Fibroblast of pulmonary artery (primary cell): Measurements from ENCODE around the gene MDGA2.

ENCODE experiments used
- DNase-seq: peaks from one replicate; pipeline ENCODE4 v3.0.0-alpha.2; 2010; ENCODE audit warnings: low read depth
- H3K4me3 ChIP-seq: replicated peaks from 2 replicates; pipeline ENCODE4 v1.5.1; 2011; ENCODE audit warnings: low read depth, mild to moderate bottlenecking, control low read depth, low read length, moderate library complexity
- TF ChIP-seq, protein P1 (sequence below): IDR thresholded peaks from 2 replicates; pipeline ENCODE4 v1.5.1; 2011; ENCODE audit warnings: mild to moderate bottlenecking, control low read depth, low read length, inconsistent platforms; ENCODE audit errors: missing control alignments

The MDGA2 gene

DNA sequence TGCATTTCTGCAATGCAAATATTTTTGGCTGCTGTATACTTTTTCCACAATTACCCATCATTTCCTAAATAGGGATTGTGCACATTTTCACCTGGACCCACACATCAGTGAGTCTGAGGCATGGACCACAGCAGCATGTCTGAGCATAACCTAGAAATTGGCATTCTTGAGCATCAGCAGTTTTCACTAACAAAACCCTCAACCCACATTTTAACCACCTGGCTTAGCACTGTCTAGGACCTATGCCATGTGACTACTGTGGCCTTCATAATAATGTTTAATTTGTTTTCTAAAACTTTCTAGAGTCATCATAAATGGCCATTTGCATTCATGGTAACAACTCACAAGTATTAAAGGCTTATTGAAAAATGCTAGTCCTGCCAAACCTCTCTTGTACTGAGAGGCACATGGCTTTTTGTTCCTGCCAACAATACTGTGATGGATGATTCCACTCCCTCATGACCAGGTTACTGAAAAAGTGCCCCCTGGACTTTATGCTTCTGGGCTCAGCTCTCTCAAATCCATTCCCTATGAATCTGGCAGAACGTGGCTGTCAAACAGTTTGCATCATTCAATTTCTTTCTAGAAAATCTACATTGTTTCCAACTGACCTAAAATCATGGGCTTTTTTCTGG, 240.0 kb downstream of the MDGA2 start:
- no peak overlapping the region for H3K4me3 ChIP-seq
- TF ChIP-seq, protein P1, sequence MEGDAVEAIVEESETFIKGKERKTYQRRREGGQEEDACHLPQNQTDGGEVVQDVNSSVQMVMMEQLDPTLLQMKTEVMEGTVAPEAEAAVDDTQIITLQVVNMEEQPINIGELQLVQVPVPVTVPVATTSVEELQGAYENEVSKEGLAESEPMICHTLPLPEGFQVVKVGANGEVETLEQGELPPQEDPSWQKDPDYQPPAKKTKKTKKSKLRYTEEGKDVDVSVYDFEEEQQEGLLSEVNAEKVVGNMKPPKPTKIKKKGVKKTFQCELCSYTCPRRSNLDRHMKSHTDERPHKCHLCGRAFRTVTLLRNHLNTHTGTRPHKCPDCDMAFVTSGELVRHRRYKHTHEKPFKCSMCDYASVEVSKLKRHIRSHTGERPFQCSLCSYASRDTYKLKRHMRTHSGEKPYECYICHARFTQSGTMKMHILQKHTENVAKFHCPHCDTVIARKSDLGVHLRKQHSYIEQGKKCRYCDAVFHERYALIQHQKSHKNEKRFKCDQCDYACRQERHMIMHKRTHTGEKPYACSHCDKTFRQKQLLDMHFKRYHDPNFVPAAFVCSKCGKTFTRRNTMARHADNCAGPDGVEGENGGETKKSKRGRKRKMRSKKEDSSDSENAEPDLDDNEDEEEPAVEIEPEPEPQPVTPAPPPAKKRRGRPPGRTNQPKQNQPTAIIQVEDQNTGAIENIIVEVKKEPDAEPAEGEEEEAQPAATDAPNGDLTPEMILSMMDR = no peak
- no peak for DNase-seq

DNA sequence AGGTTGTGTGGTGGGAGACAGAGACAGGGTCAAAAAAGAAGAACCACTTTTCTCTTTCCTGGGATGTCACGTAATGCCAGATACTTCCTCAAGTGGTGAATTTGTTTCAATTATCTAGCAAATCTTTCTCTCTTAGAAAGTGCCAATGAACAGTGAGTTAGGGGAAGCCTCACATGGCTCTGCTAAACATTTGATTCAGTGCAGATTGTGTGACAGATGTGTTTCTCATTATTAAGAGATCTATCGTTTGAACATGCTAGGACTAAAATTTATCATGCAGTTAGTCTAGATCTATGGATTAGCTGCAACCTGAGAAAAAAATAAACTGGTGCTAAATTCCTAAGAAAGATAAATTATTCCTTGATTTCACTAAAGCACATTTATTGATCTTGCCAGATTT, 247.8 kb downstream of the MDGA2 start:
- DNase-seq = no peak
- no peak overlapping the region for H3K4me3 ChIP-seq
- TF ChIP-seq, protein P1 = no peak

DNA sequence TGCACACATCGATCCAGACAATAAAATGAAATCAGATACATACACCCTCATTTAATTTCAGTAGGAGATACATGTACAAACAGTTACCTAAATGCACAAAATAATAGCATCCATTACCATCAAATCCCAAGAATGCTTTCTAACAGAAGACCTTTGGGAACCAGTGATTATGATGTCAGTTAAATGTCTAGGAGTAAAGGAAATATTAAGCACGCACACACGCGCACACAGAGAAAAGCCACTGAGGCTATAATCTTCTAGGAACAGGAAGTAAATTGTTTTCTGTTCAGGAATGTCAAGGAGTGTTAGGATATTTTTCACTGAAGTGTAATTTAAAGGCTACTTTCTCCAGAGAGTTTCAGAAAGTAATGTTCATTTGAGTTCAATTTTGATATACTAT, 250.1 kb downstream of the MDGA2 start:
- DNase-seq = no peak
- TF ChIP-seq, protein P1 = no peak
- no peak overlapping the region for H3K4me3 ChIP-seq

GRCh38 chr14:47422191-47422590, 253.2 kb downstream of the MDGA2 start:
- TF ChIP-seq, protein P1 = no peak
- no peak overlapping the region for H3K4me3 ChIP-seq
- no peak for DNase-seq

- no peak overlapping the region for H3K4me3 ChIP-seq
- TF ChIP-seq, protein P1 = no peak
- DNase-seq = no peak
Measured at GRCh38 chr14:47411523-47411922, 263.9 kb downstream of the MDGA2 start.

DNA sequence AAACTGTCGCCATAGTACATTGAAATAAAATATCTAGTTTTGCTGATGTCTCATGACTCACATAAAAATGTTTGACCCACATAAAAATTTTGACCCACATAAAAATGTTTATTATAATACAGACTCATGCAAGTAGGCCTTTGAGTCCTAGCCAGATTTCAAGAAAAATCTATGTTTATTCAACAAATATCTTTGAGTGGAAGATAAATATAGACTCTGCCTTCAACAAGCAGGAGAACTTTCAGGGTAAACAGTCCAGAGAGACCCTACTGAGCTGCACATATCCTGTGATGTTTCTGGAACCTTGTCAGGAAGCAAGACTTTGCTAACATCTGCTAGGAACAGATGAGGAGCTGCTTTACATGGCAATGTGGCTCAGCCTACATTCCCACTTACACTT, 283.1 kb downstream of the MDGA2 start:
- peak; percentile 0 for DNase-seq
- TF ChIP-seq, protein P1 = no peak
- H3K4me3 ChIP-seq = no peak overlapping the region

DNA sequence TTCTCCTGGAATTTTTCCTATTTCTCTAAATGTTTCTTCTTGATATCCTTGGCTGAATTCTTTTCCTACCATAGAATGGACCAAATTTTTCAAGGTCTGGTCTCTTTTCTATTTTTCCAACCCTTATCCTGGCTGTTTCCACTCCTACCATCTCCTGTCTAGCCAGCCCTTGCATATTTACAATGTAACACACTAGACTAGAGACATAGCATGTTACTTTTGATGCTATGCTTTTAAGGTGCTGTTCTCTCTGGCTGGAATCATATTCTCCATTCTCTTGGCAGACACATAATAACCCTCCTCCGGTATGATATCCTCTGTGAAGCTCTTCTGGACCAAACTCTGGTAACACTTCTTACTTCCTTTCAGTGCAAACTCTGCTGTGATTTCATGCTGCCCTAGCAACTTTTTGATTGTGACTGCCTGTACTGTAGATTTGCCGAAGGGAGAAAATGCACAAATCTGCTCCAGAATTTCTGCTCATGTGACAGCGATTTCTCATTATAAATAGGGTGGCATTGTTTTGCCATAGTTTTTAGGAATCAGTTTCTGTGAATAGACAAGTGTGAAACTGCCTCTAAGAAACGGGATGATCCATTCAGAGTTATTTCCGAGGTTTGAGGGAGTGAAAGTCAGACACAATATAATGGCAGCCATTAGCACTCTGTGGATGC, 284.4 kb downstream of the MDGA2 start:
- TF ChIP-seq, protein P1 = no peak
- no peak for DNase-seq
- H3K4me3 ChIP-seq = no peak overlapping the region
